DOHH2 (cell line): ENCODE measurements around the gene FGD6.

ENCODE experiments used
- H3F3A ChIP-seq: fragments of 200-600 bp; sonication (generic), shearing (Covaris generic); 2 replicates; pipeline ENCODE4 v1.6.0; 2016; ENCODE audit warnings: antibody characterized with exemption, mild to moderate bottlenecking; ENCODE audit not compliant: control insufficient read depth, insufficient read depth
- H3K27ac ChIP-seq: fragments of 200-600 bp; sonication (generic); 2 replicates; pipeline ENCODE4 v1.5.1; 2014; ENCODE audit warnings: low read depth, mild to moderate bottlenecking, low read length, moderate library complexity
- H3K27me3 ChIP-seq: fragments of 200-600 bp; sonication (generic); 2 replicates; pipeline ENCODE4 v1.6.1; 2014; ENCODE audit warnings: mild to moderate bottlenecking, low read length, mixed read lengths; ENCODE audit not compliant: control insufficient read depth
- H3K36me3 ChIP-seq: fragments of 200-600 bp; sonication (generic); 2 replicates; pipeline ENCODE4 v1.6.1; 2014; ENCODE audit warnings: mild to moderate bottlenecking, low read length, moderate library complexity, mixed read lengths; ENCODE audit not compliant: control insufficient read depth
- H3K4me1 ChIP-seq: fragments of 200-600 bp; sonication (generic); 2 replicates; pipeline ENCODE4 v1.6.1; 2014; ENCODE audit warnings: mild to moderate bottlenecking, low read length, mixed read lengths; ENCODE audit not compliant: control insufficient read depth
- H3K4me2 ChIP-seq: fragments of 200-600 bp; sonication (generic); 2 replicates; pipeline ENCODE4 v1.6.0; 2014; ENCODE audit warnings: mild to moderate bottlenecking, low read length, moderate library complexity
- H3K4me3 ChIP-seq: fragments of 200-600 bp; sonication (generic); 2 replicates; pipeline ENCODE4 v1.5.1; 2014; ENCODE audit warnings: mild to moderate bottlenecking, low read length, mixed read lengths
- H3K79me2 ChIP-seq: fragments of 200-600 bp; sonication (generic); 2 replicates; pipeline ENCODE4 v1.6.1; 2014; ENCODE audit warnings: mild to moderate bottlenecking, low read length, mixed read lengths; ENCODE audit not compliant: control insufficient read depth
- H3K9me2 ChIP-seq: fragments of 200-600 bp; sonication (generic); replicated peaks from 2 replicates; pipeline ENCODE4 v1.6.1; 2014; ENCODE audit warnings: mild to moderate bottlenecking, low read length, mixed read lengths; ENCODE audit not compliant: control insufficient read depth
- H3K9me3 ChIP-seq: fragments of 200-600 bp; sonication (generic); 2 replicates; pipeline ENCODE4 v1.6.1; 2014; ENCODE audit warnings: antibody characterized with exemption, low read length, mixed read lengths; ENCODE audit not compliant: control insufficient read depth, insufficient read depth
- H4K20me1 ChIP-seq: fragments of 200-600 bp; sonication (generic); 2 replicates; pipeline ENCODE4 v1.6.0; 2014; ENCODE audit warnings: low read depth, mild to moderate bottlenecking, antibody characterized with exemption, low read length, moderate library complexity; ENCODE audit not compliant: control insufficient read depth, insufficient read depth
- CTCF ChIP-seq: fragments of 200-600 bp; sonication (generic); IDR thresholded peaks from one replicate; pipeline ENCODE4 v1.5.1; 2014; ENCODE audit warnings: antibody characterized with exemption, mild to moderate bottlenecking, low read depth, low read length; ENCODE audit not compliant: poor library complexity, severe bottlenecking
- EZH2phosphoT487 ChIP-seq: fragments of 200-600 bp; sonication (generic); IDR thresholded peaks from 2 replicates; pipeline ENCODE4 v1.6.1; 2017; ENCODE audit warnings: borderline replicate concordance, mild to moderate bottlenecking, antibody characterized with exemption, low read length, moderate library complexity, mixed read lengths

The FGD6 gene

GRCh38 chr12:95230313-95230712 is 13.0 kb upstream of the FGD6 start:
- Histone ChIP-seq H3K4me1 (peaks cover 31% of the 10 kb centered on the region), H3K36me3 (peaks cover 54% of the 10 kb centered on the region), H3K4me3 (no peak overlapping the region), H3K4me2 (no peak overlapping the region), H3K27me3 (no peaks in the 10 kb centered on the region), H3K9me3 (no peaks in the 10 kb centered on the region), H3K79me2 (peaks cover 94% of the 10 kb centered on the region), H3K27ac (no peak overlapping the region), H3K9me2 (no peaks in the 10 kb centered on the region), H3F3A (peaks cover 10% of the 10 kb centered on the region; the same call in 1 of the 2 replicates), H4K20me1 (peaks cover 5% of the 10 kb centered on the region; the same call in 1 of the 2 replicates)
- TF ChIP-seq EZH2phosphoT487 (no peak), CTCF (no peak)

- Histone ChIP-seq H3K9me3 (no peaks in the 10 kb centered on the region), H3K79me2 (peaks cover 100% of the 10 kb centered on the region), H3K9me2 (no peaks in the 10 kb centered on the region), H3K4me2 (no peak overlapping the region), H3K4me3 (no peak overlapping the region), H4K20me1 (peaks cover 5% of the 10 kb centered on the region; the same call in 1 of the 2 replicates), H3K27ac (no peak overlapping the region), H3K36me3 (peaks cover 61% of the 10 kb centered on the region), H3K27me3 (no peaks in the 10 kb centered on the region), H3F3A (peaks cover 10% of the 10 kb centered on the region; the same call in 1 of the 2 replicates), H3K4me1 (peaks cover 34% of the 10 kb centered on the region)
- TF ChIP-seq EZH2phosphoT487 (no peak), CTCF (no peak)
These were observed 12.4 kb upstream of the FGD6 start for GRCh38 chr12:95229636-95230035.

GRCh38 chr12:95228617-95229016 is 11.3 kb upstream of the FGD6 start:
- no peaks in the 10 kb centered on the region for H3K9me2 ChIP-seq
- H3K4me2 ChIP-seq, result no peak overlapping the region
- H4K20me1 ChIP-seq, result peaks cover 5% of the 10 kb centered on the region; the same call in 1 of the 2 replicates
- no peak overlapping the region for H3K4me3 ChIP-seq
- no peaks in the 10 kb centered on the region for H3K27me3 ChIP-seq
- H3K4me1 ChIP-seq, result peaks cover 42% of the 10 kb centered on the region
- H3K79me2 ChIP-seq, result peaks cover 100% of the 10 kb centered on the region
- H3F3A ChIP-seq, result peaks cover 10% of the 10 kb centered on the region; the same call in 1 of the 2 replicates
- H3K27ac ChIP-seq, result no peak overlapping the region
- TF ChIP-seq EZH2phosphoT487 (no peak), CTCF (no peak)
- H3K9me3 ChIP-seq, result no peaks in the 10 kb centered on the region
- peaks cover 61% of the 10 kb centered on the region for H3K36me3 ChIP-seq
